Cardiac muscle cell (in vitro differentiated cells and primary cell): ENCODE results near the gene MPHOSPH9. TPM values are rescaled to one million over a fixed set of nuclear protein-coding genes. Genes with fewer than 3 reads are reported as not detected.

Experiments
- DNase-seq, 2 donors: peaks; one replicate each; pipeline versions ENCODE4 v3.0.0 to v3.0.0-alpha.2; 2010 to 2017; ENCODE audit warnings: low read depth in 1 of 2, low spot score in 1 of 2
- H3K27ac ChIP-seq: fragments of 200-600 bp; sonication (generic); 2 replicates; pipeline ENCODE4 v1.5.1; 2016
- H3K27me3 ChIP-seq: fragments of 200-600 bp; sonication (generic); 2 replicates; pipeline ENCODE4 v1.6.0; 2016; ENCODE audit warnings: control low read depth
- H3K36me3 ChIP-seq: fragments of 200-600 bp; sonication (generic); 2 replicates; pipeline ENCODE4 v1.5.1; 2016; ENCODE audit warnings: control low read depth
- H3K4me1 ChIP-seq: fragments of 200-600 bp; sonication (generic); 2 replicates; pipeline ENCODE4 v1.8.1; 2017; ENCODE audit warnings: low read depth, mild to moderate bottlenecking, mixed run types
- H3K4me3 ChIP-seq: fragments of 200-600 bp; sonication (generic); 2 replicates; pipeline ENCODE4 v1.5.1; 2016; ENCODE audit warnings: mild to moderate bottlenecking
- H3K9me3 ChIP-seq: fragments of 200-600 bp; sonication (generic); 2 replicates; pipeline ENCODE4 v1.5.1; 2017; ENCODE audit warnings: low read depth, mild to moderate bottlenecking, control low read depth
- CTCF ChIP-seq: IDR thresholded peaks from 2 replicates; pipeline ENCODE4 v1.5.1; 2012; ENCODE audit warnings: low read depth, mild to moderate bottlenecking, low read length
- polyA plus RNA-seq: library from polyadenylated mRNA; unstranded; fragments of >200 nt; fragmentation: Nextera tagmentation; extraction: Ambion mirVana; gene quantifications from 2 replicates; pipeline ENCODE4 v1.2.1, GENCODE V29; 2016
- total RNA-seq: library from RNA; depleted of rRNA; stranded (reverse); fragments of >200 nt; gene quantifications from 2 replicates; pipeline ENCODE4 v1.2.3, GENCODE V29; 2016

MPHOSPH9 gene
- total and polyA plus RNA-seq, 2 experiments from 2014 or later = 18.1 to 90.9 TPM

GRCh38 chr12:123105211-123105826, 127.6 kb downstream of the MPHOSPH9 start:
- no peaks in the 10 kb centered on the region for H3K27me3 ChIP-seq
- H3K4me1 ChIP-seq = peaks cover 26% of the 10 kb centered on the region
- H3K9me3 ChIP-seq = no peaks in the 10 kb centered on the region
- no peak for TF ChIP-seq CTCF
- DNase-seq = no peak
- H3K4me3 ChIP-seq = no peak overlapping the region
- H3K27ac ChIP-seq = no peak overlapping the region
- H3K36me3 ChIP-seq = no peaks in the 10 kb centered on the region

GRCh38 chr12:123104809-123105208, 128.1 kb downstream of the MPHOSPH9 start:
- H3K27me3 ChIP-seq = no peaks in the 10 kb centered on the region
- H3K4me3 ChIP-seq = no peak overlapping the region
- TF ChIP-seq CTCF = no peak
- peaks cover 28% of the 10 kb centered on the region for H3K4me1 ChIP-seq
- no peaks in the 10 kb centered on the region for H3K36me3 ChIP-seq
- no peaks in the 10 kb centered on the region for H3K9me3 ChIP-seq
- DNase-seq = no peak
- H3K27ac ChIP-seq = no peak overlapping the region

Other genes with a start within 250 kb of the MPHOSPH9 start
- 3.7 and 5.6 TPM in 2 replicates for gene PITPNM2, start 82.1 kb downstream of the MPHOSPH9 start, total RNA-seq
- 2.9 and 4.8 TPM in 2 replicates for gene PITPNM2, start 82.1 kb downstream of the MPHOSPH9 start, polyA plus RNA-seq
- 15.0 and 25.8 TPM in 2 replicates for gene MTRFR, start 295 bp upstream of the MPHOSPH9 start, total RNA-seq
- 31.9 and 40.8 TPM in 2 replicates for gene MTRFR, start 295 bp upstream of the MPHOSPH9 start, polyA plus RNA-seq
- 48.0 and 60.7 TPM in 2 replicates for gene CDK2AP1, start 38.7 kb upstream of the MPHOSPH9 start, total RNA-seq
- gene CDK2AP1, start 38.7 kb upstream of the MPHOSPH9 start, polyA plus RNA-seq = 101 and 122 TPM in 2 replicates
- 10.3 and 17.7 TPM in 2 replicates for gene SBNO1, start 131.7 kb upstream of the MPHOSPH9 start, total RNA-seq
- gene SBNO1, start 131.7 kb upstream of the MPHOSPH9 start, polyA plus RNA-seq = 10.4 and 21.4 TPM in 2 replicates
- 34.2 and 63.3 TPM in 2 replicates for gene KMT5A, start 151.0 kb upstream of the MPHOSPH9 start, total RNA-seq
- 35.4 and 48.3 TPM in 2 replicates for gene KMT5A, start 151.0 kb upstream of the MPHOSPH9 start, polyA plus RNA-seq
- gene RILPL2, start 203.5 kb upstream of the MPHOSPH9 start, total RNA-seq = 2.9 and 3.2 TPM in 2 replicates
- gene RILPL2, start 203.5 kb upstream of the MPHOSPH9 start, polyA plus RNA-seq = 4.6 and 5.7 TPM in 2 replicates
- 18.9 and 32.0 TPM in 2 replicates for gene SNRNP35, start 225.0 kb upstream of the MPHOSPH9 start, total RNA-seq
- gene SNRNP35, start 225.0 kb upstream of the MPHOSPH9 start, polyA plus RNA-seq = 36.8 and 41.9 TPM in 2 replicates